G401.6 (cell line): ENCODE measurements around the gene KRTAP9-7.

Experiments
- FAIRE-seq: peaks from 2 replicates; lab custom pipeline; 2012; peaks lifted over from hg19 to GRCh38; lab: Jason Lieb, UNC

The KRTAP9-7 gene

DNA sequence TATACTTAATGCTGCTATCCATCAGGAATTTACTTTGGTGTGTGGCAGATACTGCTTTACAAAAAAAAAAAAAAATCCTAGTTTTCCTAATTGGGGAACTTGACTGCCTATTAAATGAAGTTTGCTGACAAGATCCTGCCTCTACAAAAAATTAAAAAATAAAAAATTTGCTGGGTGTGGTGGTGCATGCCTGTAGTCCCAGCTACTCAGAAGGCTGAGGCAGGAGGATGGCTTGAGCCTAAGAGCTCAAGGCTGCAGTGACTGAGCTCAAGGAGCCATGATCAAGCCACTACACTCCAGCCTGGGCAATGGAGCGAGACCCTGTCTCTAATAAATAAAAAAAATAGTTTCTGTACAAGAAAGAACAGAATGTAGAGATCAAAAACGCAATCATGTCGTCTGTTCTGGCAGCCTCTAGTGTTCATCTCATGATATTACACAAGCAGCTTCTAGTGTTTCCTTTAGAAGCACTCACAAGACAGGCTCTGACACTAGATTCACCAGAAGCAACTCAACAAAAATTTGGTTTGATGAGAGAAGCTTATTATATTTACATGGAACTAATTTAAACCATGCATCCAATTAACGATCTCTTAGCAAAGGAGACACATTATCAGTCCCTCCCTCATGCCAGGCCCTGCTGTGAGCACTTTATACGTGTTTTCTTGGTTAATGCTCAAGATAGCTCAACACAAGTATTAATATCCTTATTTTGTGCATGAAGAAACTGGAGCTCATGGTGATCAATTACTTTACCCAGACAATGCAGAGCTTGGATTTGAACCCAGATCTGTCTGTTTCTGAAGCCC, 46.8 kb downstream of the KRTAP9-7 start:
- FAIRE-seq: peak; percentile 90

- FAIRE-seq: no peak
Measured at GRCh38 chr17:41322903-41323895, 47.7 kb downstream of the KRTAP9-7 start.

- FAIRE-seq: no peak
Measured at GRCh38 chr17:41324180-41325075, 48.9 kb downstream of the KRTAP9-7 start.

GRCh38 chr17:41325126-41325525, 49.6 kb downstream of the KRTAP9-7 start:
- no peak for FAIRE-seq

DNA sequence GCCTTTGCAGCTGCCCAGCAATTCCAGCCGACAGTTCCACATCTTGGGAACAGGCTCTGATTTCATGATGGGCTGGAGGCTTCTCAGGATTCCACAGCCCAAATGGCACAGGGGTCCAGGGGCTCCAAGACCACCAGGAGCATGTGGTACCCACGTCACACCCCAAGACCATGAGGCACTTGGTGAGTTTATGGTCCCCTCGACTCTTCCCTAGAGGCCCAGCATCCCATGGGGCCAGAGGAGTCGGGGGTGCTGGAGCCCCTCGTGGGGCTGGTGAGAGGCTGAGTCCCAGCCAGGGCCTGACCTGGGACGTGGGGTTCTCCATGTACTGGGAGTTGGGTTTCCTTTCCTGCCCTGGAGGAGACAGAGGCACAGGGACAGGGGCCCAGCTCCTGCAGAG, 50.1 kb downstream of the KRTAP9-7 start:
- no peak for FAIRE-seq
